ENCODE results near the gene ZNF750. TPM values are rescaled to one million over a fixed set of nuclear protein-coding genes. Genes with fewer than 3 reads are reported as not detected.

Gene ZNF750
- total and polyA plus RNA-seq, 2 of the 13 experiments (the other 11 are each of a cell fraction or from before 2014, with no cell fraction given), result not detected

GRCh38 chr17:82881900-82882714 lies 42.3 kb upstream of the ZNF750 start (continued):
- TF ChIP-seq BRD4 (CRISPR knock-in tag; IDR thresholded peaks at IDR 0.05) (no peak), FOXM1 (CRISPR knock-in tag; IDR thresholded peaks at IDR 0.05) (no peak), STAG1 (CRISPR knock-in tag; IDR thresholded peaks at IDR 0.05) (no peak; the same call in 1 of the 2 replicates), CENPBD1 (CRISPR knock-in tag; IDR thresholded peaks at IDR 0.05; ENCODE audit: borderline replicate concordance, low read depth) (no peak), FOXO1 (CRISPR knock-in tag; IDR thresholded peaks at IDR 0.05) (0 out of 2 replicates have a peak, but pooled peaks have one; percentile 33), SMYD3 (CRISPR knock-in tag; IDR thresholded peaks at IDR 0.05) (no peak), IKZF4 (CRISPR knock-in tag; IDR thresholded peaks at IDR 0.05; ENCODE audit: borderline replicate concordance, low read depth, not compliant biosample characterization) (no peak), ZBED4 (CRISPR knock-in tag; IDR thresholded peaks at IDR 0.05; ENCODE audit: borderline replicate concordance) (0 out of 2 replicates have a peak, but pooled peaks have one; percentile 32), CCAR2 (optimal IDR thresholded peaks at IDR 0.05; ENCODE audit: low read depth, low read length) (no peak), ZNF503 (CRISPR knock-in tag; IDR thresholded peaks at IDR 0.05) (no peak), SOX5 (CRISPR knock-in tag; IDR thresholded peaks at IDR 0.05; ENCODE audit: borderline replicate concordance) (no peak; the same call in 1 of the 2 replicates), ZBTB49 (CRISPR knock-in tag; IDR thresholded peaks at IDR 0.05; ENCODE audit: borderline replicate concordance) (no peak), ZBTB39 (CRISPR knock-in tag; IDR thresholded peaks at IDR 0.05) (no peak), EEA1 (CRISPR knock-in tag; IDR thresholded peaks at IDR 0.05; ENCODE audit: borderline replicate concordance) (no peak), ZIK1 (CRISPR knock-in tag; IDR thresholded peaks at IDR 0.05; ENCODE audit: borderline replicate concordance, low read depth) (no peak), NR1H2 (CRISPR knock-in tag; IDR thresholded peaks at IDR 0.05; ENCODE audit: borderline replicate concordance, low read depth) (no peak)
